ENCODE data around the gene STATH. TPM values are rescaled to one million over a fixed set of nuclear protein-coding genes. Genes with fewer than 3 reads are reported as not detected.

STATH gene
- total and polyA plus RNA-seq, 2 of the 8 experiments (the other 6 are each of a cell fraction or from before 2014, with no cell fraction given): not detected

- Histone ChIP-seq H3K56ac (replicated peaks; ENCODE audit: insufficient read length, low read depth, low read length) (no peak overlapping the region), H2BK5ac (ENCODE audit: low read depth, low read length) (no peak overlapping the region), H3K23me2 (ENCODE audit: low read depth, low read length) (no peaks in the 10 kb centered on the region), H3K36me3 (ENCODE audit: control insufficient read depth in 2 of 4, insufficient read depth in 4 of 4, low read length in 3 of 4) (no peaks in the 10 kb centered on the region), H2BK120ac (replicated peaks; ENCODE audit: low read depth, low read length) (no peak overlapping the region), H3K4me3 (ENCODE audit: extremely low read depth in 1 of 4, insufficient read depth in 2 of 4, low read depth in 3 of 4, low read length in 4 of 4) (no peak overlapping the region), H4K8ac (ENCODE audit: extremely low read depth, insufficient read depth, low read length) (no peak overlapping the region), H4K91ac (replicated peaks; ENCODE audit: insufficient read length, low read length) (no peak overlapping the region), H3K9me3 (ENCODE audit: insufficient read depth in 2 of 2, low read depth in 1 of 2, low read length in 1 of 2) (no peaks in the 10 kb centered on the region), H2AK5ac (ENCODE audit: low read depth, low read length) (no peak overlapping the region), H3K27ac (ENCODE audit: low read depth, low read length) (no peak overlapping the region), H4K20me1 (replicated peaks in 1 of 2; ENCODE audit: control insufficient read depth in 1 of 2, insufficient read depth in 2 of 2, low read length in 2 of 2) (no peaks in the 10 kb centered on the region), H4K5ac (ENCODE audit: insufficient read length, low read depth, low read length) (no peak overlapping the region), H3K18ac (ENCODE audit: extremely low read depth, low read length) (no peak overlapping the region), H3K27me3 (replicated peaks in 1 of 4; ENCODE audit: control insufficient read depth in 3 of 4, extremely low read depth in 1 of 4, insufficient read depth in 3 of 4, low read length in 3 of 4) (no peaks in the 10 kb centered on the region), H3K79me2 (ENCODE audit: control insufficient read depth in 1 of 2, insufficient read depth in 2 of 2, low read length in 2 of 2) (no peaks in the 10 kb centered on the region), H2BK15ac (ENCODE audit: low read length) (no peak overlapping the region), H2BK20ac (ENCODE audit: low read length) (no peak overlapping the region), H3K4me2 (ENCODE audit: insufficient read depth in 1 of 2, low read depth in 2 of 2, low read length in 2 of 2) (no peak overlapping the region), H2AFZ (ENCODE audit: low read length) (no peak overlapping the region), H3K14ac (ENCODE audit: insufficient read length) (no peak overlapping the region), H3K79me1 (ENCODE audit: low read depth, low read length) (no peaks in the 10 kb centered on the region), H2BK12ac (ENCODE audit: low read depth, low read length) (no peak overlapping the region), H3K23ac (ENCODE audit: insufficient read length) (no peak overlapping the region), H3K9ac (replicated peaks in 1 of 4; ENCODE audit: extremely low read depth in 1 of 4, low read depth in 3 of 4, low read length in 3 of 4) (no peak overlapping the region), H3K4me1 (replicated peaks in 1 of 4; ENCODE audit: control insufficient read depth in 3 of 4, insufficient read depth in 4 of 4, low read length in 3 of 4) (no peaks in the 10 kb centered on the region), H3K4ac (replicated peaks; ENCODE audit: insufficient read length, low read depth, low read length) (no peak overlapping the region)
- CTCF ChIA-PET (ENCODE audit: partially characterized antibody): interaction anchor here (0.6 kb wide), 1 partner anchor 176 kb away, joined by 3 read pairs; no protein-coding TSS in a partner anchor
- FAIRE-seq (no peak), DNase-seq (ENCODE audit: low read depth in 1 of 2, low spot score in 2 of 2) (no peak)
- no peak for TF ChIP-seq TAF1 (IDR thresholded peaks at IDR 0.05; ENCODE audit: low read depth, low read length)
- no peak for TF ChIP-seq HDAC2 (IDR thresholded peaks at IDR 0.05; ENCODE audit: borderline replicate concordance in 1 of 2, low read depth in 2 of 2, low read length in 2 of 2)
- no peak for TF ChIP-seq ATF2 (IDR thresholded peaks at IDR 0.05; ENCODE audit: low read length)
- 93% methylated on average over 1 of the region's 1 CpG; no CpG with 5 or more reads in 1 of the 2 experiments for WGBS, 2 experiments (ENCODE audit: extremely low coverage in 1 of 2, insufficient coverage in 1 of 2, insufficient read length in 1 of 2, insufficient replicate concordance in 2 of 2, low coverage in 1 of 2, low lambda C conversion rate in 2 of 2, missing lambda C conversion rate in 1 of 2)
- POLR2A ChIA-PET (ENCODE audit: partially characterized antibody): no interaction called here
These were observed 25.7 kb upstream of the STATH start for GRCh38 chr4:69970071-69970470.
